GM10266 (cell line): ENCODE data around the gene SPRR1A.

Experiments used
- DNase-seq: peaks from one replicate; pipeline ENCODE4 v3.0.0; 2012; ENCODE audit errors: extremely low spot score
- CTCF ChIP-seq: IDR thresholded peaks from 2 replicates; pipeline ENCODE4 v1.5.1; 2012; ENCODE audit warnings: mild to moderate bottlenecking, low read depth; ENCODE audit not compliant: control insufficient read depth, insufficient read depth; ENCODE audit errors: missing control alignments

SPRR1A gene

GRCh38 chr1:152983743-152984142 lies at the start of gene SPRR1A:
SPRR1A (plus strand) TSS chr1:152984081; CDS start chr1:152985231, 1,150 bp downstream.
- TF ChIP-seq CTCF = no peak
- DNase-seq = no peak

- no peak for DNase-seq
- TF ChIP-seq CTCF = no peak
Measured at GRCh38 chr1:152940614-152941013, 43.3 kb upstream of the SPRR1A start.

GRCh38 chr1:152941037-152941711 lies 42.7 kb upstream of the SPRR1A start:
- TF ChIP-seq CTCF = no peak
- DNase-seq = no peak

GRCh38 chr1:152942161-152942560 lies 41.7 kb upstream of the SPRR1A start:
- no peak for DNase-seq
- TF ChIP-seq CTCF = no peak

- no peak for DNase-seq
- TF ChIP-seq CTCF = no peak
Measured at GRCh38 chr1:152946248-152946647, 37.6 kb upstream of the SPRR1A start.

GRCh38 chr1:152946651-152947256 lies 37.1 kb upstream of the SPRR1A start, which contains the start of gene SPRR5:
SPRR5 (plus strand) TSS chr1:152947206; CDS start chr1:152948555, 1,349 bp downstream.
- DNase-seq = no peak
- no peak for TF ChIP-seq CTCF

- no peak for TF ChIP-seq CTCF
- DNase-seq = no peak
Measured at GRCh38 chr1:152951711-152952110, 32.2 kb upstream of the SPRR1A start.
